Measurements from ENCODE around the gene PDE6B. TPM values are rescaled to one million over a fixed set of nuclear protein-coding genes. Genes with fewer than 3 reads are reported as not detected.

The PDE6B gene
- polyA plus RNA-seq, 2 of the 4 experiments (the other 2 are of a cell fraction), result not detected

DNA sequence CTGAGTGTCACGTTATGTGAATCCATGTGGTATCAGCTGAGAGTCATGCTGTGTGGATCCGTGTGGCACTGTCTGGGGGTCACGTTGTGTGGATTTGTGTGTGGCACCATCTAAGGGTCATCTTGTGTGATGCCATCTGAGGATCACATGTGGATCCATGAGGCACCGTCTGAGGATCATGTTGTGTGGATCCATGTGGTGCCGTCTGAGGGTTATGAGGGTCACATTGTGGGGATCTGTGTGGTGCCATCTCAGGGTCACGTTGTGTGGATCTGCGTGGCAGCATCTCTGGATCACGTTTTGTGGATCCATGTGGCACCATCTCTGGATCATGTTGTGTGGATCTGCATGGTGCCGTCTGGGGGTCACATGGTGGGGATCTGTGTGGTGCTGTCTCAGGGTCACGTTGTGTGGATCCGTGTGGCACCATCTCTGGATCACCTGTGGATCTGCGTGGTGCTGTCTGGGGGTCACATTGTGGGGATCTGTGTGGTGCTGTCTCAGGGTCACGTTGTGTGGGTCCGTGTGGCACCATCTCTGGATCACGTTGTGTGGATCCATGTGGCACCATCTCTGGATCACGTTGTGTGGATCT lies 6.9 kb downstream of the PDE6B start:
- no peak overlapping the region for H3K27ac ChIP-seq
- DNase-seq (ENCODE audit: low read depth in 1 of 2, low spot score in 1 of 2), result no peak
- POLR2A ChIA-PET, result no interaction called here
- no peak overlapping the region for H3K4me3 ChIP-seq
- H3K9me3 ChIP-seq, result no peaks in the 10 kb centered on the region
- ATAC-seq, result no peak
- CTCF ChIA-PET, result no interaction called here
- H3K4me2 ChIP-seq, result no peak overlapping the region
- WGBS (ENCODE audit: missing lambda C conversion rate), result 21% methylated on average over 5 of the region's 16 CpGs
- TF ChIP-seq FOSL2 (IDR thresholded peaks at IDR 0.05), result no peak
- no peak for TF ChIP-seq FOSL2 (CRISPR knock-in tag; IDR thresholded peaks at IDR 0.05)
- TF ChIP-seq ZFP36 (IDR thresholded peaks at IDR 0.05; ENCODE audit: borderline replicate concordance, partially characterized antibody), result no peak
- TF ChIP-seq RFX5 (IDR thresholded peaks at IDR 0.05), result no peak
- TF ChIP-seq NR3C1 (IDR thresholded peaks at IDR 0.05), result no peak
- TF ChIP-seq RAD21 (conservative IDR thresholded peaks at IDR 0.05 in 1 of 2, IDR thresholded peaks at IDR 0.05 in 1 of 2), result no peak
- TF ChIP-seq POLR2A (IDR thresholded peaks at IDR 0.05; ENCODE audit: low read length), result no peak
- no peak for TF ChIP-seq NPAS2 (CRISPR knock-in tag; IDR thresholded peaks at IDR 0.05; ENCODE audit: borderline replicate concordance)
- no peak for TF ChIP-seq CHD2 (IDR thresholded peaks at IDR 0.05; ENCODE audit: low read length, partially characterized antibody)
- TF ChIP-seq ZSCAN20 (CRISPR knock-in tag; IDR thresholded peaks at IDR 0.05), result no peak
- no peak for TF ChIP-seq MAZ (IDR thresholded peaks at IDR 0.05; ENCODE audit: borderline replicate concordance, low read depth, low read length)
- TF ChIP-seq, protein P1, sequence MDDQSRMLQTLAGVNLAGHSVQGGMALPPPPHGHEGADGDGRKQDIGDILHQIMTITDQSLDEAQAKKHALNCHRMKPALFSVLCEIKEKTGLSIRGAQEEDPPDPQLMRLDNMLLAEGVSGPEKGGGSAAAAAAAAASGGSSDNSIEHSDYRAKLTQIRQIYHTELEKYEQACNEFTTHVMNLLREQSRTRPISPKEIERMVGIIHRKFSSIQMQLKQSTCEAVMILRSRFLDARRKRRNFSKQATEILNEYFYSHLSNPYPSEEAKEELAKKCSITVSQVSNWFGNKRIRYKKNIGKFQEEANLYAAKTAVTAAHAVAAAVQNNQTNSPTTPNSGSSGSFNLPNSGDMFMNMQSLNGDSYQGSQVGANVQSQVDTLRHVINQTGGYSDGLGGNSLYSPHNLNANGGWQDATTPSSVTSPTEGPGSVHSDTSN (IDR thresholded peaks at IDR 0.05), result no peak
- no peaks in the 10 kb centered on the region for H3K4me1 ChIP-seq
- FAIRE-seq, result no peak

DNA sequence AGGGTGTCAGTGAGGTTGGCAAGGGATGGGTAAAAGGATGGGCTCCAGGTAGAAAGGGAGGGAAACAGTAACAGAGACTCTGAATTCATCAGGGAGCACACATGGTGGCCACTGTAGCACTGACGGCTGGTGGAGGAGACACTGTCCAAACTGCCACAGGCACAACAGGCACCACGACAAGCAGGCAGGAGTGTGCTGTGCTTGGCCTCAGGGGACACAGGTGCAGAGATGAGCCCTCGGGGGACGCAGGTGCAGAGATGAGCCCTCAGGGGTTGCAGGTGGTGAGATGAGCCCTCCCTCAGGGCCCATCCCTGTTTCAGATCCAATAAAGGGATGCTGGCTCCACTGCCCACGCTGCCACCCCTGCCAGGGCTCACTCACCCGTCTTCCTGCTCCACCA lies 7.6 kb downstream of the PDE6B start:
- ATAC-seq (no peak), DNase-seq (ENCODE audit: low read depth in 1 of 2, low spot score in 1 of 2) (no peak), FAIRE-seq (no peak)
- CTCF ChIA-PET, result no interaction called here
- WGBS (ENCODE audit: missing lambda C conversion rate), result 10% methylated on average over 4 of the region's 6 CpGs
- no peaks in the 10 kb centered on the region for H3K4me1 ChIP-seq
- no peaks in the 10 kb centered on the region for H3K9me3 ChIP-seq
- TF ChIP-seq RFX5 (IDR thresholded peaks at IDR 0.05) (no peak), JUN (IDR thresholded peaks at IDR 0.05) (no peak), KDM5A (IDR thresholded peaks at IDR 0.05) (no peak), RAD21 (conservative IDR thresholded peaks at IDR 0.05 in 1 of 2, IDR thresholded peaks at IDR 0.05 in 1 of 2) (no peak), PHF8 (IDR thresholded peaks at IDR 0.05; ENCODE audit: borderline replicate concordance, low read depth) (no peak), SMC3 (IDR thresholded peaks at IDR 0.05) (no peak), FOXS1 (CRISPR knock-in tag; IDR thresholded peaks at IDR 0.05) (no peak), ZFP36 (IDR thresholded peaks at IDR 0.05; ENCODE audit: borderline replicate concordance, partially characterized antibody) (no peak), MAFK (IDR thresholded peaks at IDR 0.05; ENCODE audit: partially characterized antibody) (no peak)
- TF ChIP-seq, protein P2, sequence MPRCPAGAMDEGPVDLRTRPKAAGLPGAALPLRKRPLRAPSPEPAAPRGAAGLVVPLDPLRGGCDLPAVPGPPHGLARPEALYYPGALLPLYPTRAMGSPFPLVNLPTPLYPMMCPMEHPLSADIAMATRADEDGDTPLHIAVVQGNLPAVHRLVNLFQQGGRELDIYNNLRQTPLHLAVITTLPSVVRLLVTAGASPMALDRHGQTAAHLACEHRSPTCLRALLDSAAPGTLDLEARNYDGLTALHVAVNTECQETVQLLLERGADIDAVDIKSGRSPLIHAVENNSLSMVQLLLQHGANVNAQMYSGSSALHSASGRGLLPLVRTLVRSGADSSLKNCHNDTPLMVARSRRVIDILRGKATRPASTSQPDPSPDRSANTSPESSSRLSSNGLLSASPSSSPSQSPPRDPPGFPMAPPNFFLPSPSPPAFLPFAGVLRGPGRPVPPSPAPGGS (IDR thresholded peaks at IDR 0.05), result no peak
- TF ChIP-seq, protein P3, sequence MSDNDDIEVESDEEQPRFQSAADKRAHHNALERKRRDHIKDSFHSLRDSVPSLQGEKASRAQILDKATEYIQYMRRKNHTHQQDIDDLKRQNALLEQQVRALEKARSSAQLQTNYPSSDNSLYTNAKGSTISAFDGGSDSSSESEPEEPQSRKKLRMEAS (IDR thresholded peaks at IDR 0.05), result no peak
- TF ChIP-seq, protein P4, sequence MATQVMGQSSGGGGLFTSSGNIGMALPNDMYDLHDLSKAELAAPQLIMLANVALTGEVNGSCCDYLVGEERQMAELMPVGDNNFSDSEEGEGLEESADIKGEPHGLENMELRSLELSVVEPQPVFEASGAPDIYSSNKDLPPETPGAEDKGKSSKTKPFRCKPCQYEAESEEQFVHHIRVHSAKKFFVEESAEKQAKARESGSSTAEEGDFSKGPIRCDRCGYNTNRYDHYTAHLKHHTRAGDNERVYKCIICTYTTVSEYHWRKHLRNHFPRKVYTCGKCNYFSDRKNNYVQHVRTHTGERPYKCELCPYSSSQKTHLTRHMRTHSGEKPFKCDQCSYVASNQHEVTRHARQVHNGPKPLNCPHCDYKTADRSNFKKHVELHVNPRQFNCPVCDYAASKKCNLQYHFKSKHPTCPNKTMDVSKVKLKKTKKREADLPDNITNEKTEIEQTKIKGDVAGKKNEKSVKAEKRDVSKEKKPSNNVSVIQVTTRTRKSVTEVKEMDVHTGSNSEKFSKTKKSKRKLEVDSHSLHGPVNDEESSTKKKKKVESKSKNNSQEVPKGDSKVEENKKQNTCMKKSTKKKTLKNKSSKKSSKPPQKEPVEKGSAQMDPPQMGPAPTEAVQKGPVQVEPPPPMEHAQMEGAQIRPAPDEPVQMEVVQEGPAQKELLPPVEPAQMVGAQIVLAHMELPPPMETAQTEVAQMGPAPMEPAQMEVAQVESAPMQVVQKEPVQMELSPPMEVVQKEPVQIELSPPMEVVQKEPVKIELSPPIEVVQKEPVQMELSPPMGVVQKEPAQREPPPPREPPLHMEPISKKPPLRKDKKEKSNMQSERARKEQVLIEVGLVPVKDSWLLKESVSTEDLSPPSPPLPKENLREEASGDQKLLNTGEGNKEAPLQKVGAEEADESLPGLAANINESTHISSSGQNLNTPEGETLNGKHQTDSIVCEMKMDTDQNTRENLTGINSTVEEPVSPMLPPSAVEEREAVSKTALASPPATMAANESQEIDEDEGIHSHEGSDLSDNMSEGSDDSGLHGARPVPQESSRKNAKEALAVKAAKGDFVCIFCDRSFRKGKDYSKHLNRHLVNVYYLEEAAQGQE (IDR thresholded peaks at IDR 0.05), result no peak
- H3K4me3 ChIP-seq, result no peak overlapping the region
- POLR2A ChIA-PET, result no interaction called here
- no peak overlapping the region for H3K4me2 ChIP-seq
- no peak overlapping the region for H3K27ac ChIP-seq
